KMS-11 (cell line): ENCODE results near the gene SLC37A1.
"Not testable (repeated sequence)": the region's sequence is repeated elsewhere in the genome, so short reads cannot be mapped to it uniquely, and the experiment has no call there.

Experiments
- H2AFZ ChIP-seq: fragments of 200-600 bp; sonication (generic); 2 replicates; pipeline ENCODE4 v1.6.1; 2016; ENCODE audit warnings: antibody characterized with exemption, mixed run types, low read depth
- H3K27ac ChIP-seq: fragments of 200-600 bp; sonication (generic); 2 replicates; pipeline ENCODE4 v1.6.1; 2016; ENCODE audit warnings: mild to moderate bottlenecking, mixed run types
- H3K27me3 ChIP-seq: fragments of 200-600 bp; sonication (generic); 2 replicates; pipeline ENCODE4 v1.6.1; 2017; ENCODE audit warnings: mild to moderate bottlenecking, low read depth, mixed run types, moderate library complexity; ENCODE audit not compliant: insufficient read depth
- H3K36me3 ChIP-seq: fragments of 200-600 bp; sonication (generic); 2 replicates; pipeline ENCODE4 v1.6.1; 2017; ENCODE audit warnings: mild to moderate bottlenecking, mixed run types; ENCODE audit not compliant: insufficient read depth
- H3K4me1 ChIP-seq: fragments of 200-600 bp; sonication (generic); 2 replicates; pipeline ENCODE4 v1.6.1; 2016; ENCODE audit warnings: mild to moderate bottlenecking, low read depth, mixed run types; ENCODE audit not compliant: poor library complexity, severe bottlenecking
- H3K4me2 ChIP-seq: fragments of 200-600 bp; sonication (generic); 2 replicates; pipeline ENCODE4 v1.7.0; 2016; ENCODE audit warnings: mild to moderate bottlenecking, mixed run types
- H3K4me3 ChIP-seq: fragments of 200-600 bp; sonication (generic); IDR thresholded peaks from 2 replicates; pipeline ENCODE4 v1.6.1; 2017; ENCODE audit warnings: low read depth, low read length, mixed read lengths; ENCODE audit not compliant: insufficient read depth
- H3K79me2 ChIP-seq: fragments of 200-600 bp; sonication (generic); 2 replicates; pipeline ENCODE4 v1.6.1; 2016; ENCODE audit warnings: low read depth, mixed run types; ENCODE audit not compliant: insufficient read depth
- H3K9ac ChIP-seq: fragments of 200-600 bp; sonication (generic); 2 replicates; pipeline ENCODE4 v1.6.1; 2016; ENCODE audit warnings: mild to moderate bottlenecking, mixed run types
- H4K20me1 ChIP-seq: fragments of 200-600 bp; sonication (generic); 2 replicates; pipeline ENCODE4 v1.6.1; 2016; ENCODE audit warnings: mild to moderate bottlenecking, mixed run types; ENCODE audit not compliant: insufficient read depth
- TF ChIP-seq, protein P1 (sequence below): fragments of 200-600 bp; sonication (generic); conservative IDR thresholded peaks from 2 replicates; pipeline ENCODE4 v1.6.1; 2017; ENCODE audit warnings: low read depth, mild to moderate bottlenecking, antibody characterized with exemption, low read length, moderate library complexity, mixed read lengths

The SLC37A1 gene

GRCh38 chr21:42627527-42628289, 114.1 kb downstream of the SLC37A1 start:
- H3K79me2 ChIP-seq = no peaks in the 10 kb centered on the region
- H3K4me1 ChIP-seq = no peaks in the 10 kb centered on the region
- TF ChIP-seq, protein P1, sequence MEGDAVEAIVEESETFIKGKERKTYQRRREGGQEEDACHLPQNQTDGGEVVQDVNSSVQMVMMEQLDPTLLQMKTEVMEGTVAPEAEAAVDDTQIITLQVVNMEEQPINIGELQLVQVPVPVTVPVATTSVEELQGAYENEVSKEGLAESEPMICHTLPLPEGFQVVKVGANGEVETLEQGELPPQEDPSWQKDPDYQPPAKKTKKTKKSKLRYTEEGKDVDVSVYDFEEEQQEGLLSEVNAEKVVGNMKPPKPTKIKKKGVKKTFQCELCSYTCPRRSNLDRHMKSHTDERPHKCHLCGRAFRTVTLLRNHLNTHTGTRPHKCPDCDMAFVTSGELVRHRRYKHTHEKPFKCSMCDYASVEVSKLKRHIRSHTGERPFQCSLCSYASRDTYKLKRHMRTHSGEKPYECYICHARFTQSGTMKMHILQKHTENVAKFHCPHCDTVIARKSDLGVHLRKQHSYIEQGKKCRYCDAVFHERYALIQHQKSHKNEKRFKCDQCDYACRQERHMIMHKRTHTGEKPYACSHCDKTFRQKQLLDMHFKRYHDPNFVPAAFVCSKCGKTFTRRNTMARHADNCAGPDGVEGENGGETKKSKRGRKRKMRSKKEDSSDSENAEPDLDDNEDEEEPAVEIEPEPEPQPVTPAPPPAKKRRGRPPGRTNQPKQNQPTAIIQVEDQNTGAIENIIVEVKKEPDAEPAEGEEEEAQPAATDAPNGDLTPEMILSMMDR = no peak
- H3K4me3 ChIP-seq = no peak overlapping the region
- no peak overlapping the region for H2AFZ ChIP-seq
- H3K36me3 ChIP-seq = no peaks in the 10 kb centered on the region
- H4K20me1 ChIP-seq = no peaks in the 10 kb centered on the region
- no peak overlapping the region for H3K27ac ChIP-seq
- H3K9ac ChIP-seq = no peak overlapping the region
- H3K27me3 ChIP-seq = peaks cover 63% of the 10 kb centered on the region
- H3K4me2 ChIP-seq = no peak overlapping the region

GRCh38 chr21:42628466-42629061, 114.9 kb downstream of the SLC37A1 start:
- not testable (repeated sequence) for H3K9ac ChIP-seq, H4K20me1 ChIP-seq, H3K4me1 ChIP-seq, H2AFZ ChIP-seq, H3K27ac ChIP-seq, H3K4me2 ChIP-seq, H3K79me2 ChIP-seq, H3K4me3 ChIP-seq, H3K36me3 ChIP-seq
- H3K27me3 ChIP-seq = peaks cover 65% of the 10 kb centered on the region

GRCh38 chr21:42629933-42630589, 116.4 kb downstream of the SLC37A1 start:
- TF ChIP-seq, protein P1 = no peak
- no peak overlapping the region for H3K4me3 ChIP-seq

DNA sequence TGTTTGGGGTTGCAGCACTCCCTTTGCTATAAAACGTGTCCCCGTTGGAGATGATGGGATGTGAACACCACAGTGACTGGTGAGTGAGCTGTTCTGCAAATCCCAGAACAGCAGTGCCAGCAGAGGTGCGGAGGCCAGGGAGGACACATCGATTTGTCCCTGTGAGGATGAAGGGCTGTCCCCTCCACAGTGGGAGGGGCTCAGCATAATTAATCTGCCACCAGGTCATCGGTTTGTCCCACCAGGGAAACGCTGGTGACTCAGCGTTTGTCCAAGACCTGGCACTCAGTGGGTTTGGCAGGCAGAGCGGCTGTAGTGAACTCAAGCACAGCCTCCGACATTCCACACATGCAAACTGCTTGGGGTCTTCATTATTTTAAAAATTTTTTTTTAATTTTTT, 117.0 kb downstream of the SLC37A1 start:
- Histone ChIP-seq H2AFZ (no peak overlapping the region), H3K36me3 (no peaks in the 10 kb centered on the region), H3K79me2 (no peaks in the 10 kb centered on the region)

More at GRCh38 chr21:42629933-42630589, 116.4 kb downstream of the SLC37A1 start:
- Histone ChIP-seq H3K79me2 (no peaks in the 10 kb centered on the region), H3K27ac (no peak overlapping the region), H4K20me1 (no peaks in the 10 kb centered on the region), H3K4me2 (no peak overlapping the region), H3K4me1 (no peaks in the 10 kb centered on the region), H3K27me3 (peaks cover 54% of the 10 kb centered on the region), H2AFZ (no peak overlapping the region), H3K36me3 (no peaks in the 10 kb centered on the region), H3K9ac (no peak overlapping the region)

More for the DNA sequence above, 117.0 kb downstream of the SLC37A1 start:
- no peaks in the 10 kb centered on the region for H4K20me1 ChIP-seq
- H3K4me3 ChIP-seq = no peak overlapping the region
- TF ChIP-seq, protein P1 = no peak
- no peak overlapping the region for H3K27ac ChIP-seq
- peaks cover 54% of the 10 kb centered on the region for H3K27me3 ChIP-seq
- no peak overlapping the region for H3K4me2 ChIP-seq
- no peaks in the 10 kb centered on the region for H3K4me1 ChIP-seq
- H3K9ac ChIP-seq = no peak overlapping the region
